GM18867 (cell line): ENCODE results near the gene PIK3R5.
"Not testable (repeated sequence)": the region's sequence is repeated elsewhere in the genome, so short reads cannot be mapped to it uniquely, and the experiment has no call there.

ENCODE experiments used
- ATAC-seq: cut with Tn5 transposase; IDR thresholded peaks from one replicate; pipeline ENCODE4 v1.9.1; 2021; ENCODE audit warnings: mild to moderate bottlenecking, moderate library complexity; ENCODE audit not compliant: unreplicated experiment

PIK3R5 gene

GRCh38 chr17:8988263-8988935, 22.9 kb upstream of the PIK3R5 start:
- not testable (repeated sequence) for ATAC-seq

- no peak for ATAC-seq
Observed at GRCh38 chr17:8986295-8986694, 20.8 kb upstream of the PIK3R5 start.

GRCh38 chr17:8985054-8985701, 19.7 kb upstream of the PIK3R5 start:
- peak; percentile 45 for ATAC-seq

- not testable (repeated sequence) for ATAC-seq
Observed at GRCh38 chr17:8984225-8984624, 18.7 kb upstream of the PIK3R5 start.

GRCh38 chr17:8981443-8981842, 15.9 kb upstream of the PIK3R5 start:
- ATAC-seq: no peak

GRCh38 chr17:8979715-8980114, 14.2 kb upstream of the PIK3R5 start:
- ATAC-seq: no peak

- ATAC-seq: peak; percentile 59
Observed at GRCh38 chr17:8976638-8977037, 11.1 kb upstream of the PIK3R5 start.

GRCh38 chr17:8975091-8975725, 9.7 kb upstream of the PIK3R5 start:
- no peak for ATAC-seq

- no peak for ATAC-seq
Observed at GRCh38 chr17:8969901-8970300, 4.4 kb upstream of the PIK3R5 start.

GRCh38 chr17:8968503-8968902, 3.0 kb upstream of the PIK3R5 start:
- ATAC-seq: no peak

GRCh38 chr17:8967861-8968260, 2.4 kb upstream of the PIK3R5 start:
- ATAC-seq: no peak

- no peak for ATAC-seq
Observed at GRCh38 chr17:8966926-8967325, 1.4 kb upstream of the PIK3R5 start.

- ATAC-seq: peak; percentile 15
Observed at GRCh38 chr17:8964801-8965393, 610 bp downstream of the PIK3R5 start.

- no peak for ATAC-seq
Observed at GRCh38 chr17:8963647-8964258, 1.8 kb downstream of the PIK3R5 start.

- ATAC-seq: no peak
Observed at GRCh38 chr17:8963014-8963413, 2.5 kb downstream of the PIK3R5 start.

GRCh38 chr17:8961829-8962228, 3.7 kb downstream of the PIK3R5 start:
- no peak for ATAC-seq

- ATAC-seq: no peak
Observed at GRCh38 chr17:8960325-8961140, 5.0 kb downstream of the PIK3R5 start.

GRCh38 chr17:8959312-8959918, 6.1 kb downstream of the PIK3R5 start:
- no peak for ATAC-seq

GRCh38 chr17:8957721-8958120, 7.8 kb downstream of the PIK3R5 start:
- no peak for ATAC-seq

GRCh38 chr17:8956465-8956902, 9.0 kb downstream of the PIK3R5 start:
- ATAC-seq: no peak
